GM12878 (cell line): ENCODE data around the gene TRPT1. TPM values are rescaled to one million over a fixed set of nuclear protein-coding genes. Genes with fewer than 3 reads are reported as not detected.

Experiments
- ATF2 ChIP-seq: IDR thresholded peaks from 2 replicates; pipeline ENCODE4 v1.6.1; 2012; ENCODE audit warnings: low read length, inconsistent platforms
- BACH1 ChIP-seq: fragments of 450-650 bp; IDR thresholded peaks from 2 replicates; pipeline ENCODE4 v1.6.1; 2017; ENCODE audit warnings: mild to moderate bottlenecking, borderline replicate concordance
- CBX3 ChIP-seq: fragments of 200-600 bp; sonication (generic); IDR thresholded peaks from 2 replicates; pipeline ENCODE4 v1.6.1; 2016; ENCODE audit warnings: low read depth, borderline replicate concordance
- E2F8 ChIP-seq: fragments of 450-650 bp; IDR thresholded peaks from 2 replicates; pipeline ENCODE4 v1.6.1; 2018; ENCODE audit warnings: mild to moderate bottlenecking, low read depth, moderate library complexity; ENCODE audit not compliant: partially characterized antibody
- ESRRA ChIP-seq: IDR thresholded peaks from 2 replicates; pipeline ENCODE4 v1.6.1; 2012; ENCODE audit warnings: mild to moderate bottlenecking, low read length, improper control_type of control experiment
- MTA2 ChIP-seq: fragments of 450-650 bp; IDR thresholded peaks from 2 replicates; pipeline ENCODE4 v1.6.1; 2016; ENCODE audit warnings: low read depth, mild to moderate bottlenecking, moderate library complexity
- RAD51 ChIP-seq: fragments of 450-650 bp; IDR thresholded peaks from 2 replicates; pipeline ENCODE4 v1.6.1; 2016; ENCODE audit warnings: moderate library complexity, mild to moderate bottlenecking, inconsistent platforms
- SIN3A ChIP-seq: IDR thresholded peaks from 2 replicates; pipeline ENCODE4 v1.6.1; 2012; ENCODE audit warnings: low read depth, low read length, improper control_type of control experiment
- SPI1 ChIP-seq: IDR thresholded peaks from 2 replicates; pipeline ENCODE4 v1.6.1; 2011; ENCODE audit warnings: low read depth, mild to moderate bottlenecking, low read length, moderate library complexity, borderline replicate concordance; ENCODE audit not compliant: insufficient read depth
- SUPT20H ChIP-seq: IDR thresholded peaks from 2 replicates; pipeline ENCODE4 v1.6.1; 2011; ENCODE audit warnings: low read depth, mild to moderate bottlenecking, low read length, moderate library complexity, borderline replicate concordance; ENCODE audit not compliant: control insufficient read depth
- ZBTB4 ChIP-seq: fragments of 450-650 bp; formaldehyde crosslinking; IDR thresholded peaks from 2 replicates; pipeline ENCODE4 v1.4.0; 2022; ENCODE audit warnings: mild to moderate bottlenecking, moderate library complexity
- polyA plus RNA-seq, 11 experiments: library from polyadenylated mRNA; depleted of rRNA in 4 of 11; unstranded in 6 of 11; stranded (reverse) in 5 of 11; fragments of >200 nt; fragmentation: Nextera tagmentation in 4 of 11; fragmentation: Illumina TruSeq in 1 of 11; extraction: Ambion mirVana in 4 of 11; extraction: Trizol in 1 of 11; gene quantifications; 1 replicate in 1 of 11; 2 replicates in 10 of 11; pipeline versions ENCODE4 v1.2.1 to v1.2.3, GENCODE V29; 2011 to 2016; ENCODE audit warnings: inconsistent platforms in 2 of 11, missing spikeins in 2 of 11, low read depth in 1 of 11
- total RNA-seq, 4 experiments: library from RNA; depleted of rRNA in 3 of 4; stranded (reverse); fragments of >200 nt in 3 of 4; fragmentation: Illumina TruSeq in 1 of 4; extraction: Trizol in 1 of 4; gene quantifications; 2 replicates each; pipeline versions ENCODE4 v1.2.1 to v1.2.3, GENCODE V29; 2013 to 2021
- TF ChIP-seq, protein P1 (sequence below): fragments of 450-650 bp; formaldehyde crosslinking; IDR thresholded peaks from 2 replicates; pipeline ENCODE4 v1.4.0; 2020; ENCODE audit warnings: mild to moderate bottlenecking, moderate library complexity
- TF ChIP-seq, protein P2 (sequence below): fragments of 450-650 bp; formaldehyde crosslinking; IDR thresholded peaks from 2 replicates; pipeline ENCODE4 v1.5.0; 2022; ENCODE audit warnings: mild to moderate bottlenecking, missing genetic modification characterization

The TRPT1 gene
- total and polyA plus RNA-seq, 10 of the 15 experiments (the other 5 are each of a cell fraction or from before 2014, with no cell fraction given): 7.1 to 63.0 (median 31.4) TPM

DNA sequence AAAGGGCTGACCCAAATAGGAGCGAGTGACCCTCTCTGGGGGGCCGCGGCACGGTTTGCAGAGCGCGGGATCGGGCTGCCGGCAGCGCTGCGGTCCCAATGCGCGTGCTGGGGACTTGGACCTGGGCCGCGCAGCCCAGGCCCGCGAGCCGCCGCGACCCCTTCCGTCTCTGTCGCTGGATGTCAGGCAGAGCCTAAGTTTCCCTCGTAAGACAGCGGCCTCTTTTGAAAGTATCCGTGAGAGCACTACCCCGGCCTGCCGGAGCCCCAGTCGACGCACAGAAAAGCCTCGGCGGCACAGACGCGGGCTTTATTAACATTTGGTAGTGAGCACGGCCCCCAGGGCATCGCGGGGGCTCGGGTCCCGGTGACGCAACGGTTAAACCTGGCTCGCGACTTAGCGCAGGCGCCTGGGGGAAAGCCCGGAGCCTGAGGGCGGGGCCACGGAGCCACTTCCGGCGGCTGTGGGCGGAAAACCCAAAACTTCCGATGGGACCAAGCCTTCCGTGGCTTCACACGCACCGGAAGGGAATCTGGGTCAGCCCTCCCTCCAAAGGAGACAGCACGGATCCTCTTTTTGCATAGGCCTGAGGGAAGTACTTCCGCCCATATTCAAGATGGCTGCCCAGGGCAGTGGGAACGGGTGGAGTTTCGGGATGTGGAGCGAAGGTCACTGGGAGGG, 43.7 kb upstream of the TRPT1 start (continued):
- TF ChIP-seq E2F8 (peak; percentile 97), RAD51 (no peak), ATF2 (no peak), MTA2 (peak; percentile 97), SPI1 (peak; percentile 48; the same call in 1 of the 2 replicates), ZBTB4 (no peak), ESRRA (no peak; the same call in 1 of the 2 replicates), CBX3 (no peak), BACH1 (peak; percentile 74; the same call in 1 of the 2 replicates), SIN3A (no peak), SUPT20H (no peak)
- TF ChIP-seq, protein P1, sequence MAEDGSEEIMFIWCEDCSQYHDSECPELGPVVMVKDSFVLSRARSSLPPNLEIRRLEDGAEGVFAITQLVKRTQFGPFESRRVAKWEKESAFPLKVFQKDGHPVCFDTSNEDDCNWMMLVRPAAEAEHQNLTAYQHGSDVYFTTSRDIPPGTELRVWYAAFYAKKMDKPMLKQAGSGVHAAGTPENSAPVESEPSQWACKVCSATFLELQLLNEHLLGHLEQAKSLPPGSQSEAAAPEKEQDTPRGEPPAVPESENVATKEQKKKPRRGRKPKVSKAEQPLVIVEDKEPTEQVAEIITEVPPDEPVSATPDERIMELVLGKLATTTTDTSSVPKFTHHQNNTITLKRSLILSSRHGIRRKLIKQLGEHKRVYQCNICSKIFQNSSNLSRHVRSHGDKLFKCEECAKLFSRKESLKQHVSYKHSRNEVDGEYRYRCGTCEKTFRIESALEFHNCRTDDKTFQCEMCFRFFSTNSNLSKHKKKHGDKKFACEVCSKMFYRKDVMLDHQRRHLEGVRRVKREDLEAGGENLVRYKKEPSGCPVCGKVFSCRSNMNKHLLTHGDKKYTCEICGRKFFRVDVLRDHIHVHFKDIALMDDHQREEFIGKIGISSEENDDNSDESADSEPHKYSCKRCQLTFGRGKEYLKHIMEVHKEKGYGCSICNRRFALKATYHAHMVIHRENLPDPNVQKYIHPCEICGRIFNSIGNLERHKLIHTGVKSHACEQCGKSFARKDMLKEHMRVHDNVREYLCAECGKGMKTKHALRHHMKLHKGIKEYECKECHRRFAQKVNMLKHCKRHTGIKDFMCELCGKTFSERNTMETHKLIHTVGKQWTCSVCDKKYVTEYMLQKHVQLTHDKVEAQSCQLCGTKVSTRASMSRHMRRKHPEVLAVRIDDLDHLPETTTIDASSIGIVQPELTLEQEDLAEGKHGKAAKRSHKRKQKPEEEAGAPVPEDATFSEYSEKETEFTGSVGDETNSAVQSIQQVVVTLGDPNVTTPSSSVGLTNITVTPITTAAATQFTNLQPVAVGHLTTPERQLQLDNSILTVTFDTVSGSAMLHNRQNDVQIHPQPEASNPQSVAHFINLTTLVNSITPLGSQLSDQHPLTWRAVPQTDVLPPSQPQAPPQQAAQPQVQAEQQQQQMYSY (CRISPR knock-in tag): no peak
- TF ChIP-seq, protein P2, sequence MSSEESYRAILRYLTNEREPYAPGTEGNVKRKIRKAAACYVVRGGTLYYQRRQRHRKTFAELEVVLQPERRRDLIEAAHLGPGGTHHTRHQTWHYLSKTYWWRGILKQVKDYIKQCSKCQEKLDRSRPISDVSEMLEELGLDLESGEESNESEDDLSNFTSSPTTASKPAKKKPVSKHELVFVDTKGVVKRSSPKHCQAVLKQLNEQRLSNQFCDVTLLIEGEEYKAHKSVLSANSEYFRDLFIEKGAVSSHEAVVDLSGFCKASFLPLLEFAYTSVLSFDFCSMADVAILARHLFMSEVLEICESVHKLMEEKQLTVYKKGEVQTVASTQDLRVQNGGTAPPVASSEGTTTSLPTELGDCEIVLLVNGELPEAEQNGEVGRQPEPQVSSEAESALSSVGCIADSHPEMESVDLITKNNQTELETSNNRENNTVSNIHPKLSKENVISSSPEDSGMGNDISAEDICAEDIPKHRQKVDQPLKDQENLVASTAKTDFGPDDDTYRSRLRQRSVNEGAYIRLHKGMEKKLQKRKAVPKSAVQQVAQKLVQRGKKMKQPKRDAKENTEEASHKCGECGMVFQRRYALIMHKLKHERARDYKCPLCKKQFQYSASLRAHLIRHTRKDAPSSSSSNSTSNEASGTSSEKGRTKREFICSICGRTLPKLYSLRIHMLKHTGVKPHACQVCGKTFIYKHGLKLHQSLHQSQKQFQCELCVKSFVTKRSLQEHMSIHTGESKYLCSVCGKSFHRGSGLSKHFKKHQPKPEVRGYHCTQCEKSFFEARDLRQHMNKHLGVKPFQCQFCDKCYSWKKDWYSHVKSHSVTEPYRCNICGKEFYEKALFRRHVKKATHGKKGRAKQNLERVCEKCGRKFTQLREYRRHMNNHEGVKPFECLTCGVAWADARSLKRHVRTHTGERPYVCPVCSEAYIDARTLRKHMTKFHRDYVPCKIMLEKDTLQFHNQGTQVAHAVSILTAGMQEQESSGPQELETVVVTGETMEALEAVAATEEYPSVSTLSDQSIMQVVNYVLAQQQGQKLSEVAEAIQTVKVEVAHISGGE (CRISPR knock-in tag): peak; percentile 53
